Activated CD8-positive, alpha-beta T cell treated with anti-CD3 and anti-CD28 coated beads, Interleukin-2, amount 10 ng/mL, durations not matched to agents 7 days and 5 days (primary cell): ENCODE data around the gene METTL2B. TPM values are rescaled to one million over a fixed set of nuclear protein-coding genes. Genes with fewer than 3 reads are reported as not detected.

Experiments
- total RNA-seq, 2 experiments: library from RNA; stranded (reverse); gene quantifications; one replicate each; pipeline ENCODE4 v1.2.3, GENCODE V29; 2021

METTL2B gene
- total RNA-seq, 2 experiments from 2014 or later: 29.2 to 32.2 TPM

Other genes with a start within 250 kb of the METTL2B start
- gene LEP, start 235.5 kb upstream of the METTL2B start, total RNA-seq: not detected
- gene RBM28, start 132.8 kb upstream of the METTL2B start, total RNA-seq: 10 to 100 TPM; 40.4 to 43.3 TPM
- under 1 TPM in 1 of 2 experiments, not detected in 1; 0.16 TPM for gene PRRT4, start 115.1 kb upstream of the METTL2B start, total RNA-seq
- gene IMPDH1, start 66.8 kb upstream of the METTL2B start, total RNA-seq: 10 to 100 TPM; 75.3 to 80.8 TPM
- gene HILPDA, start 20.9 kb upstream of the METTL2B start, total RNA-seq: 10 to 100 TPM; 24.1 to 26.2 TPM
- gene GARIN1A, start 195.5 kb downstream of the METTL2B start, total RNA-seq: under 1 TPM; 0.26 to 0.60 TPM